Measurements from ENCODE around the gene GCNT4. TPM values are rescaled to one million over a fixed set of nuclear protein-coding genes. Genes with fewer than 3 reads are reported as not detected.

Gene GCNT4
- total and polyA plus RNA-seq, 2 donors (not counting 3 experiments of a cell fraction or from before 2014, with no cell fraction given) = not detected

DNA sequence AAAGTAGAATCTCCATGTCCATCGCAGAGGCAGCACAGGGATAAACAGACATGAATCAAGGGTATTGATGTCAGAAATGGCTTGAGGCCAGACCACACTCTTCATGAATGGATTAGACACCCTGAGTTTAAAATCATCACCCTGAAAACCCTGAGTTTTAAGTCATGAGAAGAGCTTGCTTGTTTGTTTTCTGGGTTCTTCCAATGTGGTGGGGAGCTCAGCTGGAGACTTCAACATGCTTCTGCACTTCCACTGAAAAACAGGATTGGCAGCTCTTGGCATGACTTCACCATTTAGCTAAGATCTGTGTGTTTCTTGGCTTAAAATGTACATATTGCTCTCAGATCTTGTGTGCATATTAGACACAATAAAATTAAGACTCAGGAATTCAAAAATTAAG lies 9.8 kb downstream of the GCNT4 start:
- H4K20me1 ChIP-seq (replicated peaks; ENCODE audit: control insufficient read depth, extremely low read depth, insufficient read depth, low read length) = no peaks in the 10 kb centered on the region
- ChIA-PET POLR2A (no interaction called here), CTCF (interaction anchor here (1.3 to 1.5 kb wide), 2 partner anchors 8 to 11 kb away, joined by 4 to 7 read pairs; no protein-coding TSS in a partner anchor)
- no peak overlapping the region for H3K4me2 ChIP-seq (ENCODE audit: insufficient read depth, low read length)
- H3K79me2 ChIP-seq (ENCODE audit: control insufficient read depth, insufficient read depth, low read length) = no peaks in the 10 kb centered on the region
- no peaks in the 10 kb centered on the region for H3K9me3 ChIP-seq (replicated peaks; ENCODE audit: control insufficient read depth, insufficient read depth, low read length)
- intact Hi-C loops (cut with micrococcal nuclease) = no loop called here
- no peak overlapping the region for H2AFZ ChIP-seq (ENCODE audit: low read depth, low read length)
- FAIRE-seq (no peak), DNase-seq (ENCODE audit: low read depth, low spot score) (no peak)
- no peak overlapping the region for H3K4me3 ChIP-seq (replicated peaks in 1 of 3; ENCODE audit: insufficient read depth in 1 of 3, low read depth in 1 of 3, low read length in 3 of 3)
- H3K9me1 ChIP-seq (replicated peaks; ENCODE audit: control insufficient read depth, extremely low read depth, insufficient read depth, low read length) = no peaks in the 10 kb centered on the region
- H3K27me3 ChIP-seq (ENCODE audit: control insufficient read depth in 2 of 2, insufficient read depth in 2 of 2, low read length in 2 of 2) = no peaks in the 10 kb centered on the region
- no peak overlapping the region for H3K27ac ChIP-seq (ENCODE audit: insufficient read depth, low read depth, low read length)
- dilution Hi-C loops (cut with MboI; ENCODE audit: extremely low pct_ligation_motif_present, low sequenced_read_pairs) = no loop called here
- no peak overlapping the region for H3K9ac ChIP-seq (replicated peaks; ENCODE audit: extremely low read depth, insufficient read depth, low read length)
- H3K36me3 ChIP-seq (ENCODE audit: control insufficient read depth in 2 of 2, extremely low read depth in 1 of 2, insufficient read depth in 2 of 2, low read length in 2 of 2) = no peaks in the 10 kb centered on the region
- no peak for TF ChIP-seq POLR2A (IDR thresholded peaks at IDR 0.05; ENCODE audit: low read depth, low read length)
- TF ChIP-seq FOS (IDR thresholded peaks at IDR 0.05; ENCODE audit: borderline replicate concordance, insufficient read depth, low read length) = no peak
- TF ChIP-seq MAX (IDR thresholded peaks at IDR 0.05; ENCODE audit: insufficient read depth, insufficient read length) = no peak
- TF ChIP-seq POLR2AphosphoS5 (IDR thresholded peaks at IDR 0.05; ENCODE audit: insufficient read depth, low read depth, low read length) = no peak
- TF ChIP-seq EZH2 (IDR thresholded peaks at IDR 0.05; ENCODE audit: borderline replicate concordance, low read depth, low read length, severe bottlenecking) = no peak
- TF ChIP-seq, protein P1, sequence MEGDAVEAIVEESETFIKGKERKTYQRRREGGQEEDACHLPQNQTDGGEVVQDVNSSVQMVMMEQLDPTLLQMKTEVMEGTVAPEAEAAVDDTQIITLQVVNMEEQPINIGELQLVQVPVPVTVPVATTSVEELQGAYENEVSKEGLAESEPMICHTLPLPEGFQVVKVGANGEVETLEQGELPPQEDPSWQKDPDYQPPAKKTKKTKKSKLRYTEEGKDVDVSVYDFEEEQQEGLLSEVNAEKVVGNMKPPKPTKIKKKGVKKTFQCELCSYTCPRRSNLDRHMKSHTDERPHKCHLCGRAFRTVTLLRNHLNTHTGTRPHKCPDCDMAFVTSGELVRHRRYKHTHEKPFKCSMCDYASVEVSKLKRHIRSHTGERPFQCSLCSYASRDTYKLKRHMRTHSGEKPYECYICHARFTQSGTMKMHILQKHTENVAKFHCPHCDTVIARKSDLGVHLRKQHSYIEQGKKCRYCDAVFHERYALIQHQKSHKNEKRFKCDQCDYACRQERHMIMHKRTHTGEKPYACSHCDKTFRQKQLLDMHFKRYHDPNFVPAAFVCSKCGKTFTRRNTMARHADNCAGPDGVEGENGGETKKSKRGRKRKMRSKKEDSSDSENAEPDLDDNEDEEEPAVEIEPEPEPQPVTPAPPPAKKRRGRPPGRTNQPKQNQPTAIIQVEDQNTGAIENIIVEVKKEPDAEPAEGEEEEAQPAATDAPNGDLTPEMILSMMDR (IDR thresholded peaks at IDR 0.05; ENCODE audit: extremely low read depth in 1 of 2, insufficient read depth in 1 of 2, low read depth in 1 of 2, low read length in 2 of 2) = no peak
- TF ChIP-seq JUN (IDR thresholded peaks at IDR 0.05; ENCODE audit: borderline replicate concordance, insufficient read depth, insufficient read length, low read depth) = no peak
- no peak for TF ChIP-seq GATA2 (IDR thresholded peaks at IDR 0.05; ENCODE audit: insufficient read depth, insufficient read length, low read depth, low read length)
- BruUV-seq (replicated peaks) = no TSS peak
- no peaks in the 10 kb centered on the region for H3K4me1 ChIP-seq (ENCODE audit: control insufficient read depth, extremely low read depth, insufficient read depth, low read length)
